ENCODE data around the gene CMTM7.

GRCh38 chr3:32449691-32450090 is 58.0 kb downstream of the CMTM7 start:
- TF ChIP-seq CTCF (IDR thresholded peaks at IDR 0.05; ENCODE audit: low read depth, low read length) (no peak), EZH2phosphoT487 (IDR thresholded peaks at IDR 0.05; ENCODE audit: low read depth) (no peak)

Data from OCI-LY3 (cell line).